ENCODE measurements around the gene ZNG1A. TPM values are rescaled to one million over a fixed set of nuclear protein-coding genes. Genes with fewer than 3 reads are reported as not detected.

The ZNG1A gene
- total RNA-seq: 48.1 TPM

GRCh38 chr9:178970-179383 lies at the start of gene ZNG1A:
TSS of gene ZNG1A (minus strand) at chr9:179056. CDS start at chr9:178969, 87 bp downstream.

GRCh38 chr9:214648-215493 lies 36.0 kb upstream of the ZNG1A start, which contains the start of gene DOCK8:
TSS of gene DOCK8 (plus strand) at chr9:214865. CDS start at chr9:214977, 112 bp downstream.

DNA sequence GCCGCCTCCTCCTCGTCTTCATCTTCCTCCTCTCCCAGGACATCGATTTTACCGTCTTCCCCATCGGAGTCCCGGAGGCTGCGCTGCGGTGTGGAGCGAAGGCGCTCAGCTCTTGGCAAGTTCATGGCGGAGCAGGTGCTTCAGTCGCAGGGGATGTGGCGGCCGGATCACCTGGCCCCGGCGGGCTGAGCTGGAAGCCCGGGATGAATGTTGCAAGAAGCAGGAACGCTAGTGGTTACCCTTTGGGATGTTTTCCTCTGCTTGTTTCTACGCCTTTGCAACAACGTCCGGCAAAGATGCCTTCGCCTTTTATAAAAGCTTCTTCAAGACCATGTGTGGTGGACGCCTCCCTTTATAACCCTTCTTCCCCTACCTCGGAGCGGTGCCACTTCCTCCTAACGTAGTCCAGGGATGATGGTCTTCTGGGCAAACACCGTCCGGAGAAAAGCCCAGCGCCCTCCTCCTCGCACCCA lies 60.8 kb downstream of the ZNG1A start, which contains the start of gene FOXD4:
Gene FOXD4, minus strand, starts transcription at position 423 of the 473 bp plus-strand sequence. Its CDS starts 298 bp downstream, at position 125.

Other genes starting within 250 kb of the ZNG1A start
- 29.5 TPM for gene WASHC1, start 149.6 kb downstream of the ZNG1A start, total RNA-seq
- gene FOXD4, start 60.6 kb downstream of the ZNG1A start, total RNA-seq: 0.47 TPM
- 26.6 TPM for gene DOCK8, start 35.8 kb upstream of the ZNG1A start, total RNA-seq